ENCODE measurements around the gene CRYL1. TPM values are rescaled to one million over a fixed set of nuclear protein-coding genes. Genes with fewer than 3 reads are reported as not detected.

The CRYL1 gene
- total RNA-seq, 1 experiment from 2014 or later = 3.7 TPM

DNA sequence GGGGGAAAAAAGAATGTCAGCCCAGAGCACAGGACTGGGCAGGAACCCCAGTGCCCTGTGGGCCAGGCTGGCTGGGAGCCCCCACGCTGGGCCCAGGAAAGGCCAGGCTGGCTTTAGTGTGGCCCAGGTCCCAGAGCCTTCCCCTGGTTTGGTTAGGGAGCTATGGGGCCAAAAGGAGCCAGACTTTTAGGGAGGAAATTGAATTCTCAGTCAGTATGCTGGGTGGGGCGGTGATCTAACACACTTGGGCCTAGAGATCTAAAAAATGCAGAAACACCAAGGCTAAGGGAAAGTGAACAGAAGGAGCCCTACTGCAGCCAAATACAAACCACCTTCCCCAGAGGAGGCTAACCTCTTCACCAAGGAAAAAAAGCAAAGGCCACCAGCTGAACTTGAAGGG lies 137.5 kb downstream of the CRYL1 start:
- TF ChIP-seq, protein P1, sequence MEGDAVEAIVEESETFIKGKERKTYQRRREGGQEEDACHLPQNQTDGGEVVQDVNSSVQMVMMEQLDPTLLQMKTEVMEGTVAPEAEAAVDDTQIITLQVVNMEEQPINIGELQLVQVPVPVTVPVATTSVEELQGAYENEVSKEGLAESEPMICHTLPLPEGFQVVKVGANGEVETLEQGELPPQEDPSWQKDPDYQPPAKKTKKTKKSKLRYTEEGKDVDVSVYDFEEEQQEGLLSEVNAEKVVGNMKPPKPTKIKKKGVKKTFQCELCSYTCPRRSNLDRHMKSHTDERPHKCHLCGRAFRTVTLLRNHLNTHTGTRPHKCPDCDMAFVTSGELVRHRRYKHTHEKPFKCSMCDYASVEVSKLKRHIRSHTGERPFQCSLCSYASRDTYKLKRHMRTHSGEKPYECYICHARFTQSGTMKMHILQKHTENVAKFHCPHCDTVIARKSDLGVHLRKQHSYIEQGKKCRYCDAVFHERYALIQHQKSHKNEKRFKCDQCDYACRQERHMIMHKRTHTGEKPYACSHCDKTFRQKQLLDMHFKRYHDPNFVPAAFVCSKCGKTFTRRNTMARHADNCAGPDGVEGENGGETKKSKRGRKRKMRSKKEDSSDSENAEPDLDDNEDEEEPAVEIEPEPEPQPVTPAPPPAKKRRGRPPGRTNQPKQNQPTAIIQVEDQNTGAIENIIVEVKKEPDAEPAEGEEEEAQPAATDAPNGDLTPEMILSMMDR (conservative IDR thresholded peaks at IDR 0.05) = no peak
- Mint-ChIP-seq H3K36me3 (ENCODE audit: insufficient read depth in 1 of 3, low read depth in 3 of 3) (peaks cover 0 to 8% (median 2%) of the 10 kb centered on the region in 3 experiments; a peak in 3 of 7 replicates), H3K4me1 (no peaks in the 10 kb centered on the region), H3K27ac (no peak overlapping the region), H3K9me3 (peaks cover 8 to 14% of the 10 kb centered on the region in 2 experiments; a peak in 4 of 5 replicates), H3K4me3 (no peak overlapping the region), H3K27me3 (ENCODE audit: low read depth) (peaks cover 6% of the 10 kb centered on the region)
- no peak for DNase-seq
- H3K4ac ChIP-seq (ENCODE audit: low read depth, low read length) = no peak overlapping the region
- H3K23ac ChIP-seq (ENCODE audit: insufficient read length, low read depth, low read length) = no peak overlapping the region
- no peak overlapping the region for H3K27ac ChIP-seq (ENCODE audit: insufficient read length, low read depth, low read length)
- no peak overlapping the region for H3K18ac ChIP-seq (ENCODE audit: insufficient read length, low read depth, low read length)
- H2BK5ac ChIP-seq (ENCODE audit: insufficient read length, low read length) = no peak overlapping the region
- no peak overlapping the region; the same call in 1 of the 2 replicates for H3K14ac ChIP-seq (ENCODE audit: insufficient read depth, low read length)
- no peak overlapping the region for H3K4me2 ChIP-seq (ENCODE audit: insufficient read depth, insufficient read length, low read length)
- H3K56ac ChIP-seq (ENCODE audit: insufficient read length, low read depth, low read length) = no peak overlapping the region
- H3K23me2 ChIP-seq (ENCODE audit: insufficient read length, low read depth, low read length, poor library complexity, severe bottlenecking) = no peaks in the 10 kb centered on the region
- no peak overlapping the region for H2BK120ac ChIP-seq (ENCODE audit: low read depth, low read length, poor library complexity, severe bottlenecking)
- no CpG with 5 or more reads among the region's 2 CpGs for WGBS (ENCODE audit: extremely low coverage, insufficient read length, low lambda C conversion rate)
- no peak overlapping the region for H4K5ac ChIP-seq (ENCODE audit: insufficient read length, low read depth, low read length)
- H2BK20ac ChIP-seq (ENCODE audit: low read depth, low read length, poor library complexity, severe bottlenecking) = no peak overlapping the region
- H3K79me2 ChIP-seq (ENCODE audit: insufficient read depth, low read length) = no peaks in the 10 kb centered on the region
- no peak overlapping the region for H3T11ph ChIP-seq (ENCODE audit: low read length)
- no peaks in the 10 kb centered on the region for H3K27me3 ChIP-seq (ENCODE audit: insufficient read depth, low read length)
- H2AK5ac ChIP-seq (ENCODE audit: insufficient read length, low read length) = no peak overlapping the region
- no peak overlapping the region for H3K9ac ChIP-seq (ENCODE audit: extremely low read depth, insufficient read length, low read length)
- no peak overlapping the region for H2BK15ac ChIP-seq (ENCODE audit: low read depth, low read length)
- no peaks in the 10 kb centered on the region for H3K79me1 ChIP-seq (ENCODE audit: insufficient read depth, low read depth, low read length, poor library complexity, severe bottlenecking)
- no peak overlapping the region for H2BK12ac ChIP-seq (ENCODE audit: insufficient read length, low read depth, low read length)
- no peak overlapping the region for H4K91ac ChIP-seq (ENCODE audit: insufficient read length, low read depth, low read length)
- no peaks in the 10 kb centered on the region for H3K4me1 ChIP-seq (ENCODE audit: insufficient read depth, low read length)
- no peak overlapping the region for H4K8ac ChIP-seq (replicated peaks; ENCODE audit: insufficient read length, low read depth, low read length)
- no peak overlapping the region for H2AFZ ChIP-seq (ENCODE audit: low read length)
- H3K9me3 ChIP-seq (ENCODE audit: control insufficient read depth, low read depth, low read length) = no peaks in the 10 kb centered on the region
- no peaks in the 10 kb centered on the region for H4K20me1 ChIP-seq (ENCODE audit: control insufficient read depth, insufficient read depth, insufficient read length)
